ENCODE measurements around the gene VPS13D. TPM values are rescaled to one million over a fixed set of nuclear protein-coding genes. Genes with fewer than 3 reads are reported as not detected.
A peak's percentile ranks its signal among the peaks of the same experiment; 100 is the strongest.

The VPS13D gene
- total and polyA plus RNA-seq, 2 experiments from 2014 or later, result 10.7 to 34.9 TPM

DNA sequence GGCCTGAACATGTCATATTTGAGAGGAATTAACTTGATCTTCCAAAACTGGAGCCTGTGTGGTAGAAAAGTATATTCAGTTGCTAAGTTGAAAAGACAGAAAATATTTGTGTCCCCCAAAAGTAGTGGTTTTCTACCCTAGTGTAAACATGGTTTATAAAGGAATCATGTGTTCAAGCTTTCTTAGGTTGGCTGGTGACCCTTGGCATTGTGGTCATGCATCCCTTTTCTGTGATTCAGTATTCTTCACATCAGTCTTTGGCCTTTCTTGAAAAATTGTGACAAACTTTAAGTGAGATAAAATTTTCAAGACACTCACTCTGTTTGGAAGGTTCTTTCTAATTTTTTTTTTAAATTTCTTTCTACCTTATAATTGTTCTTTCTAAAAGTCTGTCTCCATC is 195.0 kb downstream of the VPS13D start (continued):
- TF ChIP-seq, protein P1, sequence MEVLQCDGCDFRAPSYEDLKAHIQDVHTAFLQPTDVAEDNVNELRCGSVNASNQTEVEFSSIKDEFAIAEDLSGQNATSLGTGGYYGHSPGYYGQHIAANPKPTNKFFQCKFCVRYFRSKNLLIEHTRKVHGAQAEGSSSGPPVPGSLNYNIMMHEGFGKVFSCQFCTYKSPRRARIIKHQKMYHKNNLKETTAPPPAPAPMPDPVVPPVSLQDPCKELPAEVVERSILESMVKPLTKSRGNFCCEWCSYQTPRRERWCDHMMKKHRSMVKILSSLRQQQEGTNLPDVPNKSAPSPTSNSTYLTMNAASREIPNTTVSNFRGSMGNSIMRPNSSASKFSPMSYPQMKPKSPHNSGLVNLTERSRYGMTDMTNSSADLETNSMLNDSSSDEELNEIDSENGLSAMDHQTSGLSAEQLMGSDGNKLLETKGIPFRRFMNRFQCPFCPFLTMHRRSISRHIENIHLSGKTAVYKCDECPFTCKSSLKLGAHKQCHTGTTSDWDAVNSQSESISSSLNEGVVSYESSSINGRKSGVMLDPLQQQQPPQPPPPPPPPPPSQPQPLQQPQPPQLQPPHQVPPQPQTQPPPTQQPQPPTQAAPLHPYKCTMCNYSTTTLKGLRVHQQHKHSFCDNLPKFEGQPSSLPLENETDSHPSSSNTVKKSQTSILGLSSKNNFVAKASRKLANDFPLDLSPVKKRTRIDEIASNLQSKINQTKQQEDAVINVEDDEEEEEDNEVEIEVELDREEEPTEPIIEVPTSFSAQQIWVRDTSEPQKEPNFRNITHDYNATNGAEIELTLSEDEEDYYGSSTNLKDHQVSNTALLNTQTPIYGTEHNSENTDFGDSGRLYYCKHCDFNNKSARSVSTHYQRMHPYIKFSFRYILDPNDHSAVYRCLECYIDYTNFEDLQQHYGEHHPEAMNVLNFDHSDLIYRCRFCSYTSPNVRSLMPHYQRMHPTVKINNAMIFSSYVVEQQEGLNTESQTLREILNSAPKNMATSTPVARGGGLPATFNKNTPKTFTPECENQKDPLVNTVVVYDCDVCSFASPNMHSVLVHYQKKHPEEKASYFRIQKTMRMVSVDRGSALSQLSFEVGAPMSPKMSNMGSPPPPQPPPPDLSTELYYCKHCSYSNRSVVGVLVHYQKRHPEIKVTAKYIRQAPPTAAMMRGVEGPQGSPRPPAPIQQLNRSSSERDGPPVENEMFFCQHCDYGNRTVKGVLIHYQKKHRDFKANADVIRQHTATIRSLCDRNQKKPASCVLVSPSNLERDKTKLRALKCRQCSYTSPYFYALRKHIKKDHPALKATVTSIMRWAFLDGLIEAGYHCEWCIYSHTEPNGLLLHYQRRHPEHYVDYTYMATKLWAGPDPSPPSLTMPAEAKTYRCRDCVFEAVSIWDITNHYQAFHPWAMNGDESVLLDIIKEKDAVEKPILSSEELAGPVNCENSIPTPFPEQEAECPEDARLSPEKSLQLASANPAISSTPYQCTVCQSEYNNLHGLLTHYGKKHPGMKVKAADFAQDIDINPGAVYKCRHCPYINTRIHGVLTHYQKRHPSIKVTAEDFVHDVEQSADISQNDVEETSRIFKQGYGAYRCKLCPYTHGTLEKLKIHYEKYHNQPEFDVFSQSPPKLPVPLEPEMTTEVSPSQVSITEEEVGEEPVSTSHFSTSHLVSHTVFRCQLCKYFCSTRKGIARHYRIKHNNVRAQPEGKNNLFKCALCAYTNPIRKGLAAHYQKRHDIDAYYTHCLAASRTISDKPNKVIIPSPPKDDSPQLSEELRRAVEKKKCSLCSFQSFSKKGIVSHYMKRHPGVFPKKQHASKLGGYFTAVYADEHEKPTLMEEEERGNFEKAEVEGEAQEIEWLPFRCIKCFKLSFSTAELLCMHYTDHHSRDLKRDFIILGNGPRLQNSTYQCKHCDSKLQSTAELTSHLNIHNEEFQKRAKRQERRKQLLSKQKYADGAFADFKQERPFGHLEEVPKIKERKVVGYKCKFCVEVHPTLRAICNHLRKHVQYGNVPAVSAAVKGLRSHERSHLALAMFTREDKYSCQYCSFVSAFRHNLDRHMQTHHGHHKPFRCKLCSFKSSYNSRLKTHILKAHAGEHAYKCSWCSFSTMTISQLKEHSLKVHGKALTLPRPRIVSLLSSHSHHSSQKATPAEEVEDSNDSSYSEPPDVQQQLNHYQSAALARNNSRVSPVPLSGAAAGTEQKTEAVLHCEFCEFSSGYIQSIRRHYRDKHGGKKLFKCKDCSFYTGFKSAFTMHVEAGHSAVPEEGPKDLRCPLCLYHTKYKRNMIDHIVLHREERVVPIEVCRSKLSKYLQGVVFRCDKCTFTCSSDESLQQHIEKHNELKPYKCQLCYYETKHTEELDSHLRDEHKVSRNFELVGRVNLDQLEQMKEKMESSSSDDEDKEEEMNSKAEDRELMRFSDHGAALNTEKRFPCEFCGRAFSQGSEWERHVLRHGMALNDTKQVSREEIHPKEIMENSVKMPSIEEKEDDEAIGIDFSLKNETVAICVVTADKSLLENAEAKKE (CRISPR knock-in tag; IDR thresholded peaks at IDR 0.05), result no peak

DNA sequence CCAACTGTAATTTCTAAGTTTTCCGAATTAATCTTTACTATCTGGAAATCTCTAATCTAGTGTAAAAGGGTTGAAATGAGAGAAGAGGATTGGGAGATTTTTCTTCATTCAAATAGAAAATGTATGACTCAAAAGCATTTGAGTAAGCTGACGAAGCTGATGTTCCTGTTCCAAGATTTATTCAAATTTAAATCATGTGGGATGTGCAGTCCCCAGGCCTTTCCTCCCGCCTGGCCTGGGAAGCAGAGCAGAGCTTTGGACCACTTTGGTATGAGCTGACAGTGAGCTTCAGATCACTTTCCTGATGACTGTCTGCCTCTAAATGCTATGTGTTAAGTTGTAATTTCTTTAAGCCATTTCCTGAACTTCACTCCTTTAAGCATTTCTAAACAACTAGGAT is 196.2 kb downstream of the VPS13D start:
- Mint-ChIP-seq H3K9me3 (no peaks in the 10 kb centered on the region), H3K36me3 (ENCODE audit: low read depth) (no peaks in the 10 kb centered on the region), H3K4me3 (no peak overlapping the region), H3K27ac (no peak overlapping the region), H3K27me3 (ENCODE audit: insufficient read depth, low read depth, poor library complexity) (no peaks in the 10 kb centered on the region), H3K4me1 (0 out of 3 replicates have a peak, but pooled peaks cover 7% of the 10 kb centered on the region)
- Histone ChIP-seq H3K4me1 (ENCODE audit: insufficient read depth) (peaks cover 8% of the 10 kb centered on the region), H3K27ac (ENCODE audit: low read depth) (no peak overlapping the region), H3K4me2 (no peak overlapping the region), H4K20me1 (replicated peaks; ENCODE audit: insufficient read depth) (no peaks in the 10 kb centered on the region; the same call in 1 of the 2 replicates), H3K36me3 (ENCODE audit: insufficient read depth) (no peaks in the 10 kb centered on the region), H2AFZ (no peak overlapping the region), H3F3A (replicated peaks; ENCODE audit: low read depth) (no peaks in the 10 kb centered on the region), H3K4me3 (no peak overlapping the region), H3K27me3 (ENCODE audit: insufficient read depth) (no peaks in the 10 kb centered on the region), H3K9me2 (ENCODE audit: insufficient read depth) (no peaks in the 10 kb centered on the region), H3K79me2 (replicated peaks; ENCODE audit: insufficient read depth) (no peaks in the 10 kb centered on the region)
- peak; percentile 23; the same call in 1 of the 3 replicates for ATAC-seq
- TF ChIP-seq, protein P2, sequence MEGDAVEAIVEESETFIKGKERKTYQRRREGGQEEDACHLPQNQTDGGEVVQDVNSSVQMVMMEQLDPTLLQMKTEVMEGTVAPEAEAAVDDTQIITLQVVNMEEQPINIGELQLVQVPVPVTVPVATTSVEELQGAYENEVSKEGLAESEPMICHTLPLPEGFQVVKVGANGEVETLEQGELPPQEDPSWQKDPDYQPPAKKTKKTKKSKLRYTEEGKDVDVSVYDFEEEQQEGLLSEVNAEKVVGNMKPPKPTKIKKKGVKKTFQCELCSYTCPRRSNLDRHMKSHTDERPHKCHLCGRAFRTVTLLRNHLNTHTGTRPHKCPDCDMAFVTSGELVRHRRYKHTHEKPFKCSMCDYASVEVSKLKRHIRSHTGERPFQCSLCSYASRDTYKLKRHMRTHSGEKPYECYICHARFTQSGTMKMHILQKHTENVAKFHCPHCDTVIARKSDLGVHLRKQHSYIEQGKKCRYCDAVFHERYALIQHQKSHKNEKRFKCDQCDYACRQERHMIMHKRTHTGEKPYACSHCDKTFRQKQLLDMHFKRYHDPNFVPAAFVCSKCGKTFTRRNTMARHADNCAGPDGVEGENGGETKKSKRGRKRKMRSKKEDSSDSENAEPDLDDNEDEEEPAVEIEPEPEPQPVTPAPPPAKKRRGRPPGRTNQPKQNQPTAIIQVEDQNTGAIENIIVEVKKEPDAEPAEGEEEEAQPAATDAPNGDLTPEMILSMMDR (conservative IDR thresholded peaks at IDR 0.05; ENCODE audit: low read depth in 2 of 2), result no peak
- TF ChIP-seq EZH2 (IDR thresholded peaks at IDR 0.05; ENCODE audit: low read depth, unreplicated experiment) (no peak), ZNF331 (CRISPR knock-in tag; IDR thresholded peaks at IDR 0.05; ENCODE audit: low read depth) (no peak)
- TF ChIP-seq, protein P3, sequence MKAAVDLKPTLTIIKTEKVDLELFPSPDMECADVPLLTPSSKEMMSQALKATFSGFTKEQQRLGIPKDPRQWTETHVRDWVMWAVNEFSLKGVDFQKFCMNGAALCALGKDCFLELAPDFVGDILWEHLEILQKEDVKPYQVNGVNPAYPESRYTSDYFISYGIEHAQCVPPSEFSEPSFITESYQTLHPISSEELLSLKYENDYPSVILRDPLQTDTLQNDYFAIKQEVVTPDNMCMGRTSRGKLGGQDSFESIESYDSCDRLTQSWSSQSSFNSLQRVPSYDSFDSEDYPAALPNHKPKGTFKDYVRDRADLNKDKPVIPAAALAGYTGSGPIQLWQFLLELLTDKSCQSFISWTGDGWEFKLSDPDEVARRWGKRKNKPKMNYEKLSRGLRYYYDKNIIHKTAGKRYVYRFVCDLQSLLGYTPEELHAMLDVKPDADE (IDR thresholded peaks at IDR 0.05), result no peak
- no peak for DNase-seq (ENCODE audit: low spot score)

All from GM23338 (cell line).